ENCODE results near the gene OCIAD1.

- no peak for TF ChIP-seq CTCF (conservative IDR thresholded peaks at IDR 0.05)
- TF ChIP-seq EZH2 (IDR thresholded peaks at IDR 0.05; ENCODE audit: low read depth), result no peak
Observed at GRCh38 chr4:48831532-48832030, 693 bp downstream of the OCIAD1 start.
